GM18909 (cell line): ENCODE data around the gene ZNF410.
"Not testable (repeated sequence)": the region's sequence is repeated elsewhere in the genome, so short reads cannot be mapped to it uniquely, and the experiment has no call there.

ENCODE experiments used
- ATAC-seq: cut with Tn5 transposase; IDR thresholded peaks from one replicate; pipeline ENCODE4 v1.9.1; 2021; ENCODE audit warnings: mild to moderate bottlenecking; ENCODE audit not compliant: unreplicated experiment, poor library complexity

Gene ZNF410, protein sequence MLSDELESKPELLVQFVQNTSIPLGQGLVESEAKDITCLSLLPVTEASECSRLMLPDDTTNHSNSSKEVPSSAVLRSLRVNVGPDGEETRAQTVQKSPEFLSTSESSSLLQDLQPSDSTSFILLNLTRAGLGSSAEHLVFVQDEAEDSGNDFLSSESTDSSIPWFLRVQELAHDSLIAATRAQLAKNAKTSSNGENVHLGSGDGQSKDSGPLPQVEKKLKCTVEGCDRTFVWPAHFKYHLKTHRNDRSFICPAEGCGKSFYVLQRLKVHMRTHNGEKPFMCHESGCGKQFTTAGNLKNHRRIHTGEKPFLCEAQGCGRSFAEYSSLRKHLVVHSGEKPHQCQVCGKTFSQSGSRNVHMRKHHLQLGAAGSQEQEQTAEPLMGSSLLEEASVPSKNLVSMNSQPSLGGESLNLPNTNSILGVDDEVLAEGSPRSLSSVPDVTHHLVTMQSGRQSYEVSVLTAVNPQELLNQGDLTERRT

DNA sequence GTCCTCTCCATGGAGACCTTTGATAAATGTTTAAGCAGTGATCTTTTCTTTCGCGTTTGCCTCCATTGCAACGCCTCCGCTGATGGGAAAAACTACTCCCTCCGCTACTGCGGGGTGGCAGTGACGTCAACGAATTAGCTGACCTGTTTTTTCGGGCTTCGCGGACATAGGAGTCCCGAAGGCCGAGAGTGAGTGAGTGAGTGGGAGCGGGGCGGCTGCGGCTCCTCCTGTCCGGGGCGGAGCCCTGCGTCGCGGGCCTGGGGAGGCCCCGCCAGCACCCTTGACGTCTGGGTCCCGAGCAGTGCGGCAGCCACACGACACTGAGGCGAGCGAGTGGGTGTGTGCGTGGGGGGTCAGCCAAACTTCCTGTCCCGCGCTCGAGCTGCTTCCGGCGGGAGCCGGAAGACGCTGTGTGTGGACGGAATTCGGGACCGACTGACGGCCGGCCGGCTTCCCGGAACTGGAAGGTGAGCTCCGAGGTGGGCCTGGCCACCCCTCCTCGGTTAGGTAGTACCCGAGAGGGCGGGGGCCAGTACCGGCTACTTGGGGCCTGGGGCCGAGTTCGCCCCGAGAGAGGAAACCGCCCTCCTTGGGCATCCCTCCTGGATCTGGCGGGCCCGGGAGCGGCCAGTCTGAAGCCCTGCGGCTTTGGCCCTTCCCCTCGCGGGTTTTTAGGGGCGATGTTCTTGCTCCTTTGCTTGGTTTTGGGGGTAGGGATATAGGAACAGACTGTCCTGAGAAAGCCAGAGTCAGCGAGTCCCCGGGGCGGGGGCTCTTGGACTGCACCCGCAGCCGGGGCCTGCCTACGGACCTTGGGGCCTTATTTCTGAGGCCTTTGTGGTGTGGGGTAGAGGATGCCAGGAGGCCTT, at the start of gene ZNF410:
Gene ZNF410, plus strand, starts transcription at position 411 of the 869 bp plus-strand sequence. CDS start 5,317 bp downstream, outside the sequence.
- ATAC-seq: peak; percentile 97

DNA sequence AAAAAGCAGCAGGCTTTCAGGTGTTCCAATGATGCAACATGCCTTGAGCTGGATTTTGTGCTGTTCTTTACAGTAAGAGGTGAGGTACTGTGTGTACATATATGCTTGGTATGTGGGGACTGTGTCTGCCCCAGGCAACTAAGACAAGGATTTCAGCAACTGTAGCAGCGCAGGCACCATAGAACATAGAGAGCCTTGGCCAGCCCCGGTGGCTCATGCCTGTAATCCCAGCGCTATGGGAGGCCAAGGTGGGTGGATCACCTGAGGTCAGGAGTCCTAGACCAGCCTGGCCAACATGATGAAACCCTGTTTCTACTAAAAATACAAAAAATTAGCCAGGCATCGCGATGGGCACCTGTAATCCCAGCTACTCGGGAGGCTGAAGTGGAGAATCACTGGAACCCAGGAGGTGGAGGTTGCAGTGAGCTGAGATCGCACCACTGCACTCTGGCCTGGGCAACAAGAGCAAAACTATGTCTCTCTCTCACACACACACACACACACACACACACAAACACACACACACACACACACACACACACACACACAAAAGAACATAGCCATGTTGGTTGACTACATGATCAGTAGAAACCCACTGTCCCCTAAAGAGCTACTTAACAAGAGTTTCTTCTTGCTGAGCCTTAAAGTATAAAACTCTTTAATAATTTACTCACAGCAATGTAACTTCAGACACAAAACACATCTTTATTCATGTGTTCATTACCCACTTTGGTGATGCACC, 48.2 kb upstream of the ZNF410 start:
- ATAC-seq: not testable (repeated sequence)

DNA sequence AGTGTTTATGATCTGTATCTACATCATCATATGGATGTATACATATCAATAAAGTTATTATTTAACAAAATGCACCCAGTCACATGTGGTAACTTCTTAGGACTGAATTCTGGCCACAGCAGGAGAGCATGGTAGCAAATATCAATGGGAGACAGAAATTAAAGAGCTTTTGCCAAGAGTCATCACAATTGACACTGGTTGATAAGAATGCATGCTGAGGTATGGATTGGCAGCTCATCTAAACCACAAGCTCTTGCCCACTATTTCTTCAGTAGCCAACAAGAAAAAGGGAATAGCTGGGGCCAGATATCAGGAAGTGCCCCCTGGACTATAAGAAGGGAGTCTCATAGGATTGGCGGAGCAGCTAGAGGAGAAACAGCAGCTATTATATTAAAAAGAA, 44.5 kb upstream of the ZNF410 start:
- no peak for ATAC-seq

DNA sequence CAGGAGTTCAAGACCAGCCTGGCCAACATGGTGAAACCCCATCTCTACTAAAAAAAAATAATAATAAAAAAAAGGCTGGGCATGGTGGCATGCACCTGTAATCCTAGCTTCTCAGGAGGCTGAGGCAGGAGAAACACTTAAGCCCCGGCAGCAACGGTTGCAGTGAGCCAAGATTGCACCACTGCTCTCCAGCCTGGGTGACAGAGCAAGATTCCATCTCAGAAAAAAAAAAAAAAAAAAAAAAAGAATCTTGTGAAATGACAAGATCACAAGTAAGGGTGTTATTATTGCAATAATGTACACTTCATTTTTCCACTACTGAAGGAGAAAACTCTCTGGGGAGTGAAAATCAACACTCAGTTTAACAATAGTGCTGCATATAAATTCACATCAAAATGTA, 43.8 kb upstream of the ZNF410 start:
- no peak for ATAC-seq

DNA sequence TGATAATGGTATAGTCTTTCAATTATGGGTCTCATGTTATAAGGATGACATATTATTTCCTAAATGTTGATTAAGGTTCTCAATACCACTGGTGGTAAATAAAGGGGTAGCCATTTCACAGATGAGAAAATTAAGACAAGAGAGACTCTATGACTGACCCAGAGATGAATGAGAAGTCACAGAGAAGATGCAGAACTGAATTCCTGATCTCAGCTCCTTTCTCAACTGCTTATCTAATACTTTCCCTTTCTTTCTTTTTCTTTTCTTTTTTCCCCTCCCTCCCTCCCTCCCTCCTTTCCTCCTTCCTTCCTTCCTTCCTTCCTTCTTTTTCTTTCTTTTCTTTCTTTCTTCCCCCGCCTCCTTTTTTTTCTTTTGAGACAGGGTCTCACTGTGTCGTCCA, 43.4 kb upstream of the ZNF410 start:
- ATAC-seq: no peak

DNA sequence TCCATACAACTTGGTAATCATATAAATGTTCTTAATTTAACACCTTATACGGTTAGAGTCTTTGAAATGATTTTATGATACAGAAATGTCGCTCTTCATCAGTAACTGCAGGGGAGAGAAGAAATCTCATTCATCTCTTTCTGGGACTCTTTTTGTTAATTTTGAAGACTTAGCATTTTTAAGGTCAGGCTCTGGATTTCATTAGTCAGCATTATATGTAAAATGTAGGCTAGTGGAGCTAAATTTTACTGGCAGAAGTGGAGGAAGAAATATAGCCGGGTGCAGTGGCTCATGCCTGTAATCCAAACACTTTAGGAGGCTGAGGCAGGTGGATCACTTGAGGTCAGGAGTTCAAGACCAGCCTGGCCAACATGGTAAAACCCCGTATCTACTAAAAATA, 39.7 kb upstream of the ZNF410 start:
- ATAC-seq: no peak

DNA sequence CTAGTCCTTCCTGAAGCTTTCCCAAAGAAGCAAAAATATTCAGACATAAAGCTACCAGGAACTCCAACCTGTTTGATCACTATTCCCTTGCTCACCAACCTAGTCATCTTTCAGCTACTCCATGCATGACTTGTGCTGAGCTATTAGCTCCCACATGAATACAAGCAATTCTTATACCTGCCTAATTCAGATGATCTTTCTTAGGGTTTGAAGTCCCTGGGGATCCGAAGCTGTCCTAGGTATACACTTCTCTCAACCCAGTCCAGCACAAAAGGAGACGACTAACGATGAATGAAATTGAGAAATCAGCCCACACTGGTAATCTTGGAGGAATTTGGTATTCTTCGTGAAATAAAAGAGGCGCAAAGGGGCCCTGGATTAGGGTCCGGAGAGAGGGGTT, 35.7 kb upstream of the ZNF410 start:
- no peak for ATAC-seq

DNA sequence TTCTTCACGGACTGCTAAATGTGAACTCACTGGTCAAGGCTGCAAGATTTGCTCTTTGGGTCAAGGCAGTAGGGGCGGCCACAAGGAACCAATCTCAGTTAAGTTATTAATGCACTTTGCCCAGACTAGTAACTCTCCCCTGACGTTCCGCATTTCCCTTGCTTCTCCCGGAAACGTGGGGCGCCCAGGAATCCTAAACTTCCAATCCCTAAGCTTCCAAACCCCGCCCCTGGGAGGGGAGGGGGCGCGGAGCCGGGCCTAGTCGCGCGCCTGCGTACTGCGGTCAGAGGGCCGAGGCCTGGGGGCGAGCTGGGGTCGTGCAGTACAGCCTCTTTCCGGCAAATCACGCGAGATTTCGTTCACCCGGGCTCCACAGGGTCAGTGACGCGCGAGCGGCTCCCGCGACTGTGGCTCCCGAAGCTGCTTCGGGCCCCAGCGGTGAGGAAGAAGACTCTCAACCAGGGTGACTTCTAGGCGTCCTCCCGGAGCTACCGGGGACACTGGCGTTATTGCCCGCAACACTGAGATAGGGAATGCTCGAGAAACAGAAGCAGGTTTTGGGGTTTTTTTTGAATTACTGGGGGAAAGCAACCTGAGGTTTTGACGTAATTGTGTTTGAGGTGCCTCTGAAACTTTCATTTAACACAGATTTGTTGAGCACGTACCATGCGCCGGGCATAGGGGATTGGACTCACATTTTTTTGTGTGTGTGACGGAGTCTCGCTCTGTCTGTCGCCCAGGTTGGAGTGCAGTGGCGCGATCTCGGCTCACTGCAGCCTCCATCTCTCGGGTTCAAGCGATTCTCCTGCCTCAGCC, 34.9 kb upstream of the ZNF410 start, which contains the start of gene PTGR2:
Gene PTGR2, plus strand, starts transcription at position 265 of the 816 bp plus-strand sequence. CDS start 7,032 bp downstream, outside the sequence.
- ATAC-seq: peak; percentile 92

DNA sequence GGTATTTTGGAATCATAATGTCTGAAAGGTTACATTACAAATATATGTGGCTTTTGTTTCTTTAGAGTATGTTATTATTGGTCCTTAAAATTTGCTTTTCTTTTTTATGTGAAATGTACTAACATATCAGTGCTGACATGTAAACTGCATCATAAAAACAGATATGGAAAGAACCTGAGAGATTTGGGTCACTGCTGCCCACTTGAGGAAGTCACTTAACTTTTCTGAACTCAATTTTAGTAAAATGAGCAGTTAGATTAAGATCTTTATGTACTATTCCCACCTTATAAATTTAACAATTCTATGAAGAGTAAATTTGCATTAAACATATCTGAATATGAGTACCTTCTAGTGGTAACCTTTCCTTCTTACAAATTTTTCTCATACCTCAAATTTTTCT, 27.5 kb upstream of the ZNF410 start:
- no peak for ATAC-seq

DNA sequence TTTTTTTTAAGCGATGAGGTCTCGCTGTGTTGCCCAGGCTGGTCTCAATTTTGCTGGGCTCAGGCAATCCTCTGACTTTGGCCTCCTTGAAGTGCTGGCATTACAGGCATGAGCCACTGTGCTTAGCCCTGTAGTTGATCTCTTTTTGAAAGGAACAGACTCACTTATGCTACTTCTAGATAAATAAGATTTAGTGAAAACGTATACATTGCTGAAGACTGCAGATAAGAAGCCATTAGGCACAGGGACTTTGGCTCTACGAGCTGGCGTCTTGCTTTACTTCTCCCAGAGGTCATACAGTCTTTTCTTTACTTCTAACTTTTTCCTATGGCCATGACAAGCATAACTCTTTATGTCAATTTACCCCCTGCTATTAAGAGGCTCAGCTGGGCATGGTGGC, 25.6 kb upstream of the ZNF410 start:
- ATAC-seq: no peak

DNA sequence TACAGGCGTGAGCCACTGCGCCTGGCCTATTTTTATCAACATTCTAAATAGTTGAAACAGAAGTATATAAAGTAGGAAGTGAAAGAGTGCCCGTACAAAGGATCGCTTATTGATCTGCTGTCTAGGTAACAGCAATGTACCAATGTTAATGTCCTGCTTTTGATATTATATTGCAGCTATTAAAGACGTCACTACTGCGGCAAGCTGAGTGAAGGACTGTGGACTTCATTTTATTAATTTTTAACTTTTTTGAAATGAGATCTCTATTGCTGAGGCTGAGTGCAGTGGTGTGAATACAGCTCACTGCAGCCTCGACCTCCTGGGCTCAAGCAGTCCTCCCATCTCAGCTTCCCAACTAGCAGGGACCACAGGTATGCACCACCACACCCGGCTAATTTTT, 24.2 kb upstream of the ZNF410 start:
- ATAC-seq: no peak

DNA sequence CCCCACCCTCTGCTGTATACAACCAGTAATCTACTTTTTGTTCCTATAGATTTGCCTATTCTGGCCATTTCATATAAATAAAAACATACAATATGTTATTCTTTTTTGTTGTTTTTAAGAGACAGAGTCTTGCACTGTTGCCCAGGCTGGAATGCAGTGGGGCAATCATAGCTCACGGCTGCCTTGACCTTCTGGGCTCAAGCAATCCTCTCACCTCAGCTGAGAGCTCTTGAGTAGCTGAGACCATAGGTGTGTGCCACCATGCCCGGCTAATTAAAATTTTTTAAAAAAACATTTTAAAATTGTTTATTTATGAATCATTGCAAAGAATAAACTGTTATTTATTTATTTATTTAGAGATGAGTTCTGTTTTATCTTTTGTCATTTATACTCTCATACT, 23.4 kb upstream of the ZNF410 start:
- ATAC-seq: no peak

DNA sequence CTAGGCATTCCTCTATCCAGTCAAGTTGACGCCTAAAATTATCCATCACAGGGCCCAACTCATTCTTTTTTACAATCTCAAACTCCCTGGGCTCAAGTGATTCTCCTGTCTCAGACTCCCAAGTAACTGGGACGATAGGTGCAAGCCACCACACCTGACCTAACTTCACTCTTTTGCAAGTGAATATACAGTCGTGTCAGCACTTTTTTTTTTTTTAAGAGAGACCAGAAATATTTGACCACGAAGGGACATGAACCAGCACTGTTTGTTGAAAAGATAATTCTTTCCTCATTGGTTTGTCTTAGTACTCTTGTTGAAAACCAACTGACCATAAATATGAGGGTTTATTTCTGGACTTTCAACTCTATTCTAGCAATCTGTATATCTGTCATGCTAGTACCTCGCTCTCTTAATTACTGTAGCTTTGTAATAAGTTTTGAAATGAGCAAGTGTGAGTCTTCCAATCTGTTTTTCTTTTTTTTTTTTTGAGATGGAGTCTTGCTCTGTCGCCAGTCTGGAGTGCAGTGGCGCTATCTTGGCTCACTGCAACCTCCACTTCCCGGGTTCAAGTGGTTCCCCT, 21.0 kb upstream of the ZNF410 start:
- no peak for ATAC-seq

DNA sequence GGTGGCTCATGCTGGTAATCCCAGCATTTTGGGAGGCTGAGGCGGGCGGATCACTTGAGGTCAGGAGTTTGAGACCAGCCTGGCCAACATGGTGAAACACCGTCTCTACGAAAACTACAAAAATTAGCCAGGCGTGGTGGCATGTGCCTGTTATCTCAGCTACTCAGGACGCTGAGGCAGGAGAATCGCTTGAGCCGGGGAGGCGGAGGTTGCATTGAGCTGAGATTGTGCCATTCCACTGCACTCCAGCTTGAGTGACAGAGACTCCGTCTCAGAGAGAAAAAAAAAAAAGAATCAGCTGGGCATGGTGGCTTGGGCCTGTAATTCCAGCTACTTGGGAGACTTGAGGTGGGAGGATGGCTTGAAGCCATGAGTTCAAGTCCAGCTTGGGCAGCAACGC, 16.9 kb upstream of the ZNF410 start:
- not testable (repeated sequence) for ATAC-seq

DNA sequence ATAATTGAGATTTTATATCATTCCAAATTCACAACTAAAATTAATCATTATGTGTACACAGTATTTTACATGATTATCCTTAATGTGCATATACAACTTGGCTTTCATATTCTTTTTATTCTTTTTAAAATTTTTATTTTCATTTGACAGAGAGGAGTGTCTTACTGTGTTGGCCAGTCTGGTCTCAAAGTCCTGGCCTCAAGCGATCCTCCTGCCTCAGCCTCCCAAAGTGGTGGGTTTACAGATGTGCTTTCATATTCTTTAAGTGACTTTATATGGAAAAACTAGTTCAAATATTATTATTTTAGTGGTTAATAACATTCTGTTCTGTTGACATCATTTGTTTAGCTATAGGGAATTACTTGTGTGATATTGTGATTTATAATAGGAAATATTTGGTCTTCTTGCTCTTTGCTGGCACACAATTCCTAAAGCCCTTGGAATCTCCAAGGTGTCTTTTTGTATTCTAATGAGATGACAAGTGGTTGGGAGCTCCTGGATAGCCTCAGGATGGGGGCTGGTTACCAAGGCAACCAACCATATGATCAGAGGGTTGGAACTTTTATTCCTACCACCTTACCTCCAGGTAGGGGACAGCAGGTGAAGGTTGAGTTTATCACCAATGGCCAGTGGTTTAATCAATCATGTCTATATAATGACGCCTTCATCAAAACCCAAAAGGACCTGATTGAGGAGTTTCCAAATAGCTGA, 16.0 kb upstream of the ZNF410 start:
- no peak for ATAC-seq

DNA sequence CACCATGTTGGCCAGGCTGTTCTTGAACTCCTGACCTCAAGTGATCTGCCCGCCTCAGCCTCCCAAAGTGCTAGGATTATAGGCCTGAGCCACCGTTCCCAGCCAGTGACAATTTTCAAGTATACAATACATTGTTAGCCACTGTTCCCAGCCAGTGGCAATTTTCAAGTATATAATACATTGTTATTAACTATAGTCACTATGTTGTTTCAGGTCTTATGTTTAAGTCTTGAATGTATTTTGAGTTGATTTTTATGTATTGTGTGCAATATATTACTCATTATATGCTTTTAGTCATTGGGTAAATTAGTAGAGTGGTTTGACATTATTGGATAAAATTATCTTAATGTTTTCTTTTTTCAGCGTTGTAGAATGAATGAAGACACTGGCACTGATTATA, 13.0 kb upstream of the ZNF410 start:
- ATAC-seq: no peak

DNA sequence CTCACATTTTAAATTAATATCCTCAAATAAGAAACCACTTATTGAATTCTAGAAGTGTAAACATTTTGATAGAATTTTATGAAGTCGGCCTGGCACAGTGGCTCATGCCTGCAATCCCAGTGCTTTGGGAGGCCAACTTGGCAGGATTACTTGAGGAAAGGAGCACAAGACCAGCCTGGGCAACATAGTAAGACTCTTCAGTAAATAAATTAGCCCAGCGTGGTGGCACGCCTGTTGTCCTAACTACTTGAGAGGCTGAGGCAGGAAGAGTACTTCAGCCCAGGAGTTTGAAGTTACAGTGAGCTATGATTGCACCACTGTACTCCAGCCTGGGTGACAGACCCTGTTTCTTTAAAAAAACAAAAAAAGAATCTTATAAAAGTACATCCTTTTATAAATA, 8.9 kb upstream of the ZNF410 start:
- no peak for ATAC-seq

DNA sequence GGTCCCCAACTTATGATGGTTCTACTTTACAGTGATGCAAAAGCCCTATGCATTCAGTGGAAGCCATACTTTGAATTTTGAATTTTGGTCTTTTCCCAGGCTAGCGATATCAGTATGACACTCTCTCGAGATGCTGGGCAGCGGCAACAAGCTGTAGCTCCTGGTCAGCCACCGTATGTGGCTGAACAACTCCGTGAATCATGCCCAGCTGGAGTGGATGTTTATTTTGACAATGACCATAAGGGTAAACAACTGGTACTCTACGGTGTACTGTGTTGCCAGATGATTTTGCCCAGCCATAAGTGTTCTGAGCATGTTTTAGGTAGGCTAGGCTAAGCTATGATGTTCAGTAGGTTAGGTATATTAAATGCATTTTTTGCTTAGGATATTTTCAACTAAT, 8.2 kb upstream of the ZNF410 start:
- ATAC-seq: no peak

DNA sequence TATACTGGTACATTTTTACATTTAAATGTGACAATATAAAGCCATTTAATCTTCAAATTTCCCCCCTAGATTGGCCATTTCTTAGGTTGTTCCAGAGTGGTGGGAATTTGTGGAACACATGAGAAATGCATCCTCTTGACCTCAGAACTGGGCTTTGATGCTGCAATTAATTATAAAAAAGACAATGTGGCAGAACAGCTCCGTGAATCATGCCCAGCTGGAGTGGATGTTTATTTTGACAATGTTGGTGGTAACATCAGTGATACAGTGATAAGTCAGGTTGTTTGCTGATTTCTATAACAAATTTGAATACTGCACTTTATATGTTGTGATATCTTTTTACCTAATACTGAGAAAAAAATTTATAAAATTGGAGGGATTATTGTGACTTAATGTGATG, 7.6 kb upstream of the ZNF410 start:
- no peak for ATAC-seq
